Measurements from ENCODE around the gene AGAP3.
"Not testable (repeated sequence)": the region's sequence is repeated elsewhere in the genome, so short reads cannot be mapped to it uniquely, and the experiment has no call there.

The AGAP3 gene

GRCh38 chr7:151085691-151086620 lies at the start of gene AGAP3:
Gene AGAP3, plus strand, starts transcription at chr7:151086475. Its CDS starts 267 bp downstream, at chr7:151086742.
- DNase-seq: peak; percentile 19

- no peak for DNase-seq
These were observed 47.1 kb upstream of the AGAP3 start for GRCh38 chr7:151038951-151039849.

DNA sequence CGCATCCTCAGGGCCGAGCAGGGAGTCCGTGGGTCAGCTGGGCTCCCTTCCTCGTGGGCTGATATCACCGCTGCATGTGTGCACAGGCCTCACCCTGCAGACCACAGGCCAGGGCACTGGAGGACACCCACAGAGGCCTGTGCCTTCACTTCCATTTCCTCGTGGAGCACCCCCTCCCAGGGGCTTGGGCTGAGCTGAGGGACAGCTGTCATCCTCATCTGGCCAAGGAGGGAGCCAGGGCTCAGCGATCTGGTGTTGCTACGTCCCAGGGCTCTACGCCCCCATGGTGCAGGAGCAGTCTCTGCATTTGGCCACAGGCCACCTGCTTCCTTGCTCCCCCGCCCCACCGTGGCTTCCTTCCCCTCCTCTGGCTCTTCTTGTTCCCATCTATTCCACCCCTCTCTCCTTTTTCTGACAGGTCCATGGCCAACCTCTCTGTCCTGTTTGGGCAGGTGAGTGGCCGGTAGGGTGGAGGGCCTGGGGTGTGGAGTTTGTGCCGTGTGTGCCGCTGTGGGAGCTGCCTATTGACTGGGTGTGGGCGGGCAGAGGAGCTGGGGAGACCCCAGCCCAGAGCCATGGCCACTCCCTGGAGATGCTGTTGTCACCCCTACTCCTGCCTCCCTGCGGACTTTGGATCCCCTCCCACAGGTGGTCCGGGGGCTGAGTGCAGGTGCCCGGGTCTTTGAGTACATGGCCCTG lies 46.3 kb upstream of the AGAP3 start:
- DNase-seq: no peak

GRCh38 chr7:151040616-151041375 lies 45.5 kb upstream of the AGAP3 start:
- DNase-seq: no peak

- DNase-seq: not testable (repeated sequence)
These were observed 42.8 kb upstream of the AGAP3 start for GRCh38 chr7:151043449-151043848.

DNA sequence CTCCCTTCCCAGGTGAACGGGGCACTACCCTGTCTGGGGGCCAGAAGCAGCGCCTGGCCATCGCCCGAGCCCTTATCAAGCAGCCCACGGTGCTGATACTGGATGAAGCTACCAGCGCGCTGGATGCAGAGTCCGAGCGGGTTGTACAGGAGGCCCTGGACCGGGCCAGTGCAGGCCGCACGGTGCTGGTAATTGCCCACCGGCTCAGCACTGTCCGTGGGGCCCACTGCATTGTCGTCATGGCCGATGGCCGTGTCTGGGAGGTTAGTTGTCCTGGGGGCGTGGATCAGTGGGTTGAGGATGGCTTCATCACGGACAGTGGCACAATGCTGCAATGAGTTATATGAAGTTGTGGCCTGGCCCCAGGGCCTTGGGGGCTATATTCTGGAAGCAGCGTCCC lies 42.3 kb upstream of the AGAP3 start:
- no peak for DNase-seq

DNA sequence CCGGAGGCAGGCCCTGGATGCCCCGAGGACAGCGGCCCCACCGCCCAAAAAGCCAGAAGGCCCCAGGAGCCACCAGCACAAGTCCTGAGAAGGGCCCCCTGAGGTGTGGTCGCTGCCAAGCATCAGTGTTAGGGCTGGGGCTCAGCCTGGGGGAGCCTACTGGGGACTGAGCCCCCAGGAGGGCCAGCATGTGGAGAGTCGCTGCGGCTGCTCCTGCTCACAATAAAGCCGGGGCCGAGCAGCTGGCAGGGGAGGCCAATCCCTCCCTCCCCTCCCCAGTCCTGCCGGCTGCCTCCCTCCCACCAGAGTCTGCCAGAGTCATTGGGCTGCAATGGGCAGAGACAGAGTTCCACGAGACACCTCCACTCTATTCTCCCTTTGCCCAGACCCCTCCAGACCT lies 41.0 kb upstream of the AGAP3 start:
- no peak for DNase-seq

- DNase-seq: no peak
These were observed 40.3 kb upstream of the AGAP3 start for GRCh38 chr7:151045967-151046366.

GRCh38 chr7:151046603-151047573 lies 39.4 kb upstream of the AGAP3 start:
- no peak for DNase-seq

- no peak for DNase-seq
These were observed 38.1 kb upstream of the AGAP3 start, which contains the start of gene ASIC3 for GRCh38 chr7:151047976-151048815. Gene ASIC3, plus strand, starts transcription at chr7:151048531. Its CDS starts 355 bp downstream, at chr7:151048886.

- no peak for DNase-seq
These were observed 37.3 kb upstream of the AGAP3 start for GRCh38 chr7:151048911-151049463.

- DNase-seq: no peak
These were observed 35.2 kb upstream of the AGAP3 start for GRCh38 chr7:151051108-151051507.

DNA sequence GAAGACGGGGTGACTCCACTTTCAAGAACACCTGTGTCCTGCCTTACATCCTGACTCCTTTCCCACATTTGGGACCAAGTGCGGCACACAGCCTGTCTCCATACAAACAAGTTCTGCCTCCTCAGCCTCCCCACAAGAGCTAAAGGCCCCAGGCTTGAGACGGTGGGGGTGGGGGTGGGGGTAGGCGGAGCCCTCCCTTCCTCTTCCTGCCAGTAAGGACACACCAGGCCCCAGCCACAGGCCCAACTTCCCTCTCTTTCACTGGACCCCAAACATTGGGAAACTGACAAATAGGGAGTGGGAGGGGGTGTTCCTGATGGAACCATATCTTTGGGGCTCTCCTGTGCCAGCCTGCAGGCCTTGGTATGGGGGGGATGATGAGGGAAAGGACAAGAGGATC lies 33.2 kb upstream of the AGAP3 start:
- no peak for DNase-seq

DNA sequence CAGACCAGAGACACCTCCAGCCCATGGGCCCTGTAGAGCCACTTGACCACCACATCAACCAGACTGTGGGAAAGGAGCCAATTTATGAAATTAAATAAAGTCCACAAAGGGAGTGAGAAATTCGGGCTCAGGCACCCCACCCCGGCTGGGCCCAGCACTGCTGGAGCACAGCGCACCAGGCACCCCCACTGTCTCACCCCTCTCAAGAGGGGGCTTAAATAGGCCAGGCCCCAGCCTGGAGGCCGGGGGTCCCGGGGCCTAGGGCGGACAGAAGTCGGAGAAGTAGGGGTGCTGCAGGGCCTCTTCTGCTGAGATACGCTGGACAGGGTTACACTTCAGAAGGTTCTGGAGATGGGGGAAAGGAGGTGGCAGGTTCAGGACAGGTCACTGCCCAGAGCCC lies 32.5 kb upstream of the AGAP3 start:
- no peak for DNase-seq

DNA sequence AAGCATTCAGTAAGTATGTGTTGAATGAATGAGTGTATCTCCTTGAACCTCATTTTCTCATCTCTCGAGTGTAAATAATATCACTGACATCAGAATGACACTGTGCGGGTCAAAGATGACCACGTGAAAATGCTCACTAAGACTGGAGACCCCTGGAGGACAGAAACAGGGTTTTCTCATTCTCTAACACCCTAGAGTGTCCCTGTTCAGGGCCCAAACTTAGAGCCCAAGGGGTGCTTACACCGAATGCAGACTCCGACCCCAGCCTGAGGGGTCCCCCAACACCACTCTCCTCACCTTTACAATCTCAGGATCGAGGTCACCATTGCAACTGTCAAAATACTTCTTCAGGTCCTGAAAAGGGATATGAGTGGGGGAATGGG lies 30.0 kb upstream of the AGAP3 start:
- no peak for DNase-seq

DNA sequence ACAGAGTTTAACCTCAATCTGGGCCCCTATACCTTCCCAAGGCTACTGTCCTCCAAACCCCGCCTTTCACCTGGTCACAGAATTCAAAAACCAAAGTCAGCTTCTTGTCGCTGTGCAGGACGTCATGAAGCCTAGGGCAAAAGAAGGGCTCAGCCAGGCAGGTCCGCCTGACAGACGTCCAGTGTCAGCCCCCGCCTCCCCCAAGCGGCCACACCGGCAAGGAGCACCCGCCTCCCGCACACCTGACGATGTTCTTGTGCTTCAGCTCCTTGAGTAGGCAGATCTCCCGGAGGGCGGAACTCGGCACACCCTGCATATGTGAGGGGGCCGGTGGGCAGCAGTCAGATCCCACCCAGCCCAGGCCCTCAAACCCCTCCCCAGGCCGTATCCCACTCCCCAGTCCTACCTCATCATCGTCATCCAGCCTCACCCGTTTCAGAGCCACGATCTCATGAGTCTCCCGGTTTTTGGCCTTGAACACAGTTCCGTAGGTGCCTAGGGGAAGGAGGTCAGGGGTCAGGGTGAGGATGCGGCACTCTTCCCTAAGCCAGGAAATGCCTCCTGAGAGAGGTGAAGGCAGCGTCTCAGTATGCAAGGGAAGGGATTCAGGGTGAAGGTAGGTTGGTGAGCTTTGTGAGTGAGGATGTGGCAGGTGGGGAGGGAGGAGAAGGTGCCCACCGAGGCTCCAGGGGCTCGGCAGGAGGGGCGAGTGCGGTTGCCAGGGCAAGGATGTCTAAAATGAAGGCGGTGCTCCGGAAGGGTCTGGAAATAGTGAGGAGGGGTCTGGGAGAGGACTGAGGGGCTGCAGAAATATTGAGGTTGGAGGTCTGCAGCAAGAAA lies 29.4 kb upstream of the AGAP3 start:
- no peak for DNase-seq

DNA sequence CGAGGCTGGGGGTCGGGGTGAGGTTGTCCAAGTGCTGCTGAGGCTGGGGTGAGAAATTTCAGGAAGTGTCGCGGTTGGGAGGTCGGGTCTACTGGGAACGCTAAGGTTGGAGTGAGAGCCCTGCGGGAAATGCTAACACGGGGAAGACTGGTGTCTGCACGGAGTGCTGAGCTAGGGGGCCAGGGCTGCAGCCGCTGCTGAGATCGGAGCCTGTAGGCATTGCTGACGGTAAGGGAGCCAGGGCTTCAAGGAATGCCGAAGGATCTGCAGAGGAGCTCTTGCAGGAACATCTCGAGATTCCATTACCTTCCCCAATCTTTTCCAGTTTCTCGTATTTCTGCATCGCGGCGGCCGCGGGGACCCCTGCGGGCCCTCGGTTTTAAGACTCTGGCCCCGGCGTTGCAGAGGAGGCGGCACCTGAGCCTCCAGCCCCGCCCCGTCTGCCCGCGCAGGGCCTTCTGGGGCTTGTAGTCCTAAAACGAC lies 28.7 kb upstream of the AGAP3 start, which contains the start of gene CDK5:
TSS of gene CDK5 (minus strand) at position 392 of the 483 bp plus-strand sequence. CDS start at position 343, 49 bp downstream.
- no peak for DNase-seq

Data from NCI-H187 treated with DMSO at 0.1 percent for 48 hours (cell line).